HEK293 (cell line): ENCODE results near the gene VPREB1.

Experiments used
- CTCF ChIA-PET: fragments of 350-600 bp; formaldehyde crosslinking; extraction: SDS; loops from one replicate; lab custom pipeline; 2021; ENCODE audit warnings: antibody characterized with exemption; lab: Yijun Ruan, JAX
- POLR2A ChIA-PET: fragments of 300-600 bp; formaldehyde crosslinking; extraction: SDS; loops from one replicate; lab custom pipeline; 2020; ENCODE audit warnings: antibody characterized with exemption, inconsistent platforms; lab: Yijun Ruan, JAX
- H3K27ac ChIP-seq: fragments of 200-500 bp; sonication (Bioruptor generic); 2 replicates; pipeline ENCODE4 v1.5.1; 2014; ENCODE audit warnings: low read depth, low read length, control low read depth, inconsistent platforms; ENCODE audit errors: extremely low read depth
- H3K36me3 ChIP-seq, 2 experiments: fragments of 200-500 bp in 1 of 2; sonication (Bioruptor generic) in 1 of 2; 1 replicate in 1 of 2; 2 replicates in 1 of 2; pipeline ENCODE4 v1.5.1; 2014 to 2017; ENCODE audit warnings: inconsistent platforms in 2 of 2, low read length in 2 of 2; ENCODE audit not compliant: control insufficient read depth in 2 of 2, insufficient read depth in 1 of 2
- H3K4me1 ChIP-seq: fragments of 200-500 bp; sonication (Bioruptor generic); 2 replicates; pipeline ENCODE4 v1.5.1; 2014; ENCODE audit warnings: mild to moderate bottlenecking, low read length, inconsistent platforms; ENCODE audit not compliant: control insufficient read depth, insufficient read depth
- H3K4me3 ChIP-seq: 2 replicates; pipeline ENCODE4 v1.5.1; 2011; ENCODE audit warnings: low read depth, mild to moderate bottlenecking, control low read depth, low read length, moderate library complexity
- H3K9me3 ChIP-seq: fragments of 200-500 bp; sonication (Bioruptor generic); 2 replicates; pipeline ENCODE4 v1.5.1; 2014; ENCODE audit warnings: low read depth, low read length, inconsistent platforms; ENCODE audit not compliant: control insufficient read depth, insufficient read depth
- GLI4 ChIP-seq: fragments of 450-650 bp; formaldehyde crosslinking; IDR thresholded peaks from 2 replicates; pipeline ENCODE4 v1.5.1; 2016; ENCODE audit warnings: missing biosample characterization, missing genetic modification characterization
- GLIS2 ChIP-seq: fragments of 450-650 bp; formaldehyde crosslinking; IDR thresholded peaks from 2 replicates; pipeline ENCODE4 v1.5.1; 2016; ENCODE audit warnings: missing biosample characterization, missing genetic modification characterization
- KLF9 ChIP-seq: fragments of 450-650 bp; formaldehyde crosslinking; IDR thresholded peaks from 2 replicates; pipeline ENCODE4 v1.5.1; 2016; ENCODE audit warnings: missing biosample characterization, missing genetic modification characterization, low read depth
- SETDB1 ChIP-seq: IDR thresholded peaks from one replicate; pipeline ENCODE4 v1.6.1; 2017; ENCODE audit warnings: mild to moderate bottlenecking, low read length, moderate library complexity, mixed read lengths; ENCODE audit not compliant: insufficient read length
- TCF7L2 ChIP-seq: IDR thresholded peaks from 2 replicates; pipeline ENCODE4 v1.6.1; 2011; ENCODE audit warnings: low read depth, mild to moderate bottlenecking, inconsistent platforms, low read length, moderate library complexity, borderline replicate concordance
- WT1 ChIP-seq: fragments of 450-650 bp; formaldehyde crosslinking; IDR thresholded peaks from 2 replicates; pipeline ENCODE4 v1.5.1; 2016; ENCODE audit warnings: missing biosample characterization, missing genetic modification characterization
- YY1 ChIP-seq: fragments of 450-650 bp; formaldehyde crosslinking; IDR thresholded peaks from 2 replicates; pipeline ENCODE4 v1.5.1; 2018; ENCODE audit warnings: missing biosample characterization, missing genetic modification characterization
- YY2 ChIP-seq: fragments of 450-650 bp; formaldehyde crosslinking; IDR thresholded peaks from 2 replicates; pipeline ENCODE4 v1.5.1; 2016; ENCODE audit warnings: missing biosample characterization, missing genetic modification characterization
- ZNF140 ChIP-seq: fragments of 450-650 bp; formaldehyde crosslinking; IDR thresholded peaks from 2 replicates; pipeline ENCODE4 v1.5.1; 2016; ENCODE audit warnings: missing biosample characterization, missing genetic modification characterization
- ZNF157 ChIP-seq: fragments of 450-650 bp; formaldehyde crosslinking; IDR thresholded peaks from 2 replicates; pipeline ENCODE4 v1.5.1; 2016; ENCODE audit warnings: missing biosample characterization, missing genetic modification characterization
- ZNF169 ChIP-seq: fragments of 450-650 bp; formaldehyde crosslinking; IDR thresholded peaks from 2 replicates; pipeline ENCODE4 v1.5.1; 2016; ENCODE audit warnings: missing biosample characterization, missing genetic modification characterization
- ZNF19 ChIP-seq: fragments of 450-650 bp; formaldehyde crosslinking; IDR thresholded peaks from 2 replicates; pipeline ENCODE4; 2016; ENCODE audit warnings: missing biosample characterization, missing genetic modification characterization, low read depth
- ZNF2 ChIP-seq: fragments of 450-650 bp; formaldehyde crosslinking; IDR thresholded peaks from 2 replicates; pipeline ENCODE4 v1.5.1; 2016; ENCODE audit warnings: missing biosample characterization, missing genetic modification characterization
- ZNF223 ChIP-seq: fragments of 450-650 bp; formaldehyde crosslinking; IDR thresholded peaks from 2 replicates; pipeline ENCODE4 v1.5.1; 2016; ENCODE audit warnings: missing biosample characterization, missing genetic modification characterization
- ZNF248 ChIP-seq: fragments of 450-650 bp; formaldehyde crosslinking; IDR thresholded peaks from 2 replicates; pipeline ENCODE4 v1.5.1; 2017; ENCODE audit warnings: missing biosample characterization, missing genetic modification characterization
- ZNF266 ChIP-seq: fragments of 450-650 bp; formaldehyde crosslinking; IDR thresholded peaks from 2 replicates; pipeline ENCODE4 v1.5.1; 2016; ENCODE audit warnings: missing biosample characterization, missing genetic modification characterization, low read depth
- ZNF350 ChIP-seq: fragments of 450-650 bp; formaldehyde crosslinking; IDR thresholded peaks from 2 replicates; pipeline ENCODE4 v1.5.0; 2017; ENCODE audit warnings: missing biosample characterization, mild to moderate bottlenecking, missing genetic modification characterization
- ZNF423 ChIP-seq: fragments of 450-650 bp; formaldehyde crosslinking; IDR thresholded peaks from 2 replicates; pipeline ENCODE4 v1.5.1; 2016; ENCODE audit warnings: missing biosample characterization, missing genetic modification characterization
- ZNF426 ChIP-seq: fragments of 450-650 bp; formaldehyde crosslinking; IDR thresholded peaks from 2 replicates; pipeline ENCODE4 v1.5.1; 2017; ENCODE audit warnings: missing biosample characterization, missing genetic modification characterization, mild to moderate bottlenecking, inconsistent platforms, moderate library complexity
- ZNF513 ChIP-seq: fragments of 450-650 bp; IDR thresholded peaks from 2 replicates; pipeline ENCODE4 v1.5.1; 2018; ENCODE audit warnings: missing biosample characterization, missing genetic modification characterization
- ZNF514 ChIP-seq: fragments of 450-650 bp; formaldehyde crosslinking; IDR thresholded peaks from 2 replicates; pipeline ENCODE4 v1.5.1; 2016; ENCODE audit warnings: missing biosample characterization, missing genetic modification characterization
- ZNF560 ChIP-seq: fragments of 450-650 bp; formaldehyde crosslinking; IDR thresholded peaks from 2 replicates; pipeline ENCODE4 v1.5.1; 2017; ENCODE audit warnings: missing biosample characterization, missing genetic modification characterization, borderline replicate concordance
- ZNF571 ChIP-seq: fragments of 450-650 bp; formaldehyde crosslinking; IDR thresholded peaks from 2 replicates; pipeline ENCODE4 v1.5.0; 2017; ENCODE audit warnings: missing biosample characterization, missing genetic modification characterization
- ZNF585B ChIP-seq: fragments of 450-650 bp; formaldehyde crosslinking; IDR thresholded peaks from 2 replicates; pipeline ENCODE4 v1.5.1; 2016; ENCODE audit warnings: missing biosample characterization, missing genetic modification characterization
- ZNF621 ChIP-seq: fragments of 450-650 bp; formaldehyde crosslinking; IDR thresholded peaks from 2 replicates; pipeline ENCODE4 v1.5.1; 2017; ENCODE audit warnings: missing biosample characterization, missing genetic modification characterization
- ZNF658 ChIP-seq: fragments of 450-650 bp; formaldehyde crosslinking; IDR thresholded peaks from 2 replicates; pipeline ENCODE4; 2016; ENCODE audit warnings: missing biosample characterization, missing genetic modification characterization
- ZNF747 ChIP-seq: fragments of 450-650 bp; formaldehyde crosslinking; IDR thresholded peaks from 2 replicates; pipeline ENCODE4 v1.5.1; 2016; ENCODE audit warnings: missing biosample characterization, missing genetic modification characterization
- ZNF837 ChIP-seq: fragments of 450-650 bp; formaldehyde crosslinking; IDR thresholded peaks from 2 replicates; pipeline ENCODE4 v1.5.1; 2016; ENCODE audit warnings: missing biosample characterization, missing genetic modification characterization
- TF ChIP-seq, protein P1 (sequence below): fragments of 450-650 bp; formaldehyde crosslinking; IDR thresholded peaks from 2 replicates; pipeline ENCODE4 v1.5.1; 2016; ENCODE audit warnings: missing biosample characterization, missing genetic modification characterization

The VPREB1 gene

GRCh38 chr22:22228421-22228820 is 16.2 kb upstream of the VPREB1 start:
- no peak for TF ChIP-seq ZNF513
- TF ChIP-seq WT1 (tag by site-specific recombination) = no peak
- no peak for TF ChIP-seq ZNF658 (tag by site-specific recombination)
- TF ChIP-seq ZNF514 (tag by site-specific recombination) = no peak
- no peak for TF ChIP-seq ZNF426 (tag by site-specific recombination)
- no peak for TF ChIP-seq ZNF837 (tag by site-specific recombination)
- TF ChIP-seq ZNF2 (tag by site-specific recombination) = no peak
- no peak for TF ChIP-seq ZNF350 (tag by site-specific recombination)
- TF ChIP-seq ZNF560 = no peak
- no peak for TF ChIP-seq GLIS2 (tag by site-specific recombination)
- no peak for TF ChIP-seq ZNF248 (tag by site-specific recombination)
- ChIA-PET POLR2A (no interaction called here), CTCF (interaction anchor here (1.0 to 3.0 kb wide), 3 partner anchors 8 to 21 kb away, joined by 3 to 11 read pairs (median 5); no protein-coding TSS in a partner anchor)
- H3K36me3 ChIP-seq = no peaks in the 10 kb centered on the region
- H3K4me3 ChIP-seq = no peak overlapping the region
- no peaks in the 10 kb centered on the region for H3K4me1 ChIP-seq
- no peaks in the 10 kb centered on the region for H3K9me3 ChIP-seq
- H3K27ac ChIP-seq = no peak overlapping the region

GRCh38 chr22:22228921-22229320 is 15.7 kb upstream of the VPREB1 start:
- TF ChIP-seq ZNF350 (tag by site-specific recombination) (no peak), KLF9 (tag by site-specific recombination) (no peak), ZNF426 (tag by site-specific recombination) (no peak), ZNF585B (no peak)
- TF ChIP-seq, all 188 proteins: peak for 0
- H3K9me3 ChIP-seq = no peaks in the 10 kb centered on the region
- H3K4me1 ChIP-seq = no peaks in the 10 kb centered on the region
- POLR2A ChIA-PET = no interaction called here
- no peak overlapping the region for H3K27ac ChIP-seq
- CTCF ChIA-PET = interaction anchor here (1.1 kb wide), 1 partner anchor 10 kb away, joined by 5 read pairs; no protein-coding TSS in a partner anchor
- no peak overlapping the region for H3K4me3 ChIP-seq
- no peaks in the 10 kb centered on the region for H3K36me3 ChIP-seq

GRCh38 chr22:22229683-22230420 is 14.7 kb upstream of the VPREB1 start:
- H3K4me1 ChIP-seq = no peaks in the 10 kb centered on the region
- no peaks in the 10 kb centered on the region for H3K9me3 ChIP-seq
- H3K27ac ChIP-seq = no peak overlapping the region
- TF ChIP-seq ZNF169 (tag by site-specific recombination) (no peak), ZNF747 (tag by site-specific recombination) (no peak), ZNF140 (tag by site-specific recombination) (no peak), SETDB1 (no peak), ZNF157 (tag by site-specific recombination) (no peak), ZNF513 (no peak), ZNF2 (tag by site-specific recombination) (no peak), GLI4 (tag by site-specific recombination) (no peak), ZNF266 (tag by site-specific recombination) (no peak), ZNF621 (no peak), ZNF571 (no peak), TCF7L2 (no peak), ZNF223 (no peak), ZNF19 (tag by site-specific recombination) (no peak), ZNF423 (tag by site-specific recombination) (no peak), YY2 (no peak), YY1 (no peak)
- TF ChIP-seq, protein P1, sequence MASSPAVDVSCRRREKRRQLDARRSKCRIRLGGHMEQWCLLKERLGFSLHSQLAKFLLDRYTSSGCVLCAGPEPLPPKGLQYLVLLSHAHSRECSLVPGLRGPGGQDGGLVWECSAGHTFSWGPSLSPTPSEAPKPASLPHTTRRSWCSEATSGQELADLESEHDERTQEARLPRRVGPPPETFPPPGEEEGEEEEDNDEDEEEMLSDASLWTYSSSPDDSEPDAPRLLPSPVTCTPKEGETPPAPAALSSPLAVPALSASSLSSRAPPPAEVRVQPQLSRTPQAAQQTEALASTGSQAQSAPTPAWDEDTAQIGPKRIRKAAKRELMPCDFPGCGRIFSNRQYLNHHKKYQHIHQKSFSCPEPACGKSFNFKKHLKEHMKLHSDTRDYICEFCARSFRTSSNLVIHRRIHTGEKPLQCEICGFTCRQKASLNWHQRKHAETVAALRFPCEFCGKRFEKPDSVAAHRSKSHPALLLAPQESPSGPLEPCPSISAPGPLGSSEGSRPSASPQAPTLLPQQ (tag by site-specific recombination) = no peak

More at GRCh38 chr22:22229683-22230420, 14.7 kb upstream of the VPREB1 start:
- H3K4me3 ChIP-seq = no peak overlapping the region
- H3K36me3 ChIP-seq = no peaks in the 10 kb centered on the region
- CTCF ChIA-PET = interaction anchor here (0.7 to 1.1 kb wide), 3 partner anchors 9 to 258 kb away, joined by 3 to 5 read pairs (median 4); no protein-coding TSS in a partner anchor
- POLR2A ChIA-PET = no interaction called here
